ENCODE results near the gene RASGEF1C. TPM values are rescaled to one million over a fixed set of nuclear protein-coding genes. Genes with fewer than 3 reads are reported as not detected.

RASGEF1C gene
- total and polyA plus RNA-seq, 2 of the 13 experiments (the other 11 are each of a cell fraction or from before 2014, with no cell fraction given): not detected

- TF ChIP-seq, protein P1, sequence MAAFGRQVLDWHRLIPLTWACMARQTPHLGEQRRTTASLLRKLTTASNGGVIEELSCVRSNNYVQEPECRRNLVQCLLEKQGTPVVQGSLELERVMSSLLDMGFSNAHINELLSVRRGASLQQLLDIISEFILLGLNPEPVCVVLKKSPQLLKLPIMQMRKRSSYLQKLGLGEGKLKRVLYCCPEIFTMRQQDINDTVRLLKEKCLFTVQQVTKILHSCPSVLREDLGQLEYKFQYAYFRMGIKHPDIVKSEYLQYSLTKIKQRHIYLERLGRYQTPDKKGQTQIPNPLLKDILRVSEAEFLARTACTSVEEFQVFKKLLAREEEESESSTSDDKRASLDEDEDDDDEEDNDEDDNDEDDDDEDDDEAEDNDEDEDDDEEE (CRISPR knock-in tag; IDR thresholded peaks at IDR 0.05): peak; percentile 93
- TF ChIP-seq ZNF530 (CRISPR knock-in tag; IDR thresholded peaks at IDR 0.05; ENCODE audit: low read depth): no peak; the same call in 1 of the 2 replicates
- TF ChIP-seq ERF (CRISPR knock-in tag; IDR thresholded peaks at IDR 0.05): peak; percentile 99
- TF ChIP-seq ZNF772 (CRISPR knock-in tag; IDR thresholded peaks at IDR 0.05): peak; percentile 91
- TF ChIP-seq ZNF570 (CRISPR knock-in tag; IDR thresholded peaks at IDR 0.05; ENCODE audit: borderline replicate concordance): peak; percentile 75; the same call in 1 of the 2 replicates
- TF ChIP-seq ZNF567 (CRISPR knock-in tag; IDR thresholded peaks at IDR 0.05; ENCODE audit: borderline replicate concordance): no peak; the same call in 1 of the 2 replicates
- no peak; a peak in 1 of 4 replicates for TF ChIP-seq REST (IDR thresholded peaks at IDR 0.05; ENCODE audit: borderline replicate concordance in 1 of 2, low read depth in 1 of 2, low read length in 2 of 2)
- TF ChIP-seq IKZF5 (CRISPR knock-in tag; IDR thresholded peaks at IDR 0.05): peak; percentile 94
- peak; percentile 64; the same call in 1 of the 2 replicates for TF ChIP-seq KMT2A (CRISPR knock-in tag; IDR thresholded peaks at IDR 0.05)
- peak; percentile 71; the same call in 1 of the 2 replicates for TF ChIP-seq PRDM15 (CRISPR knock-in tag; IDR thresholded peaks at IDR 0.05)
- peak; percentile 86 for TF ChIP-seq E2F1 (CRISPR knock-in tag; IDR thresholded peaks at IDR 0.05)
- TF ChIP-seq, protein P2, sequence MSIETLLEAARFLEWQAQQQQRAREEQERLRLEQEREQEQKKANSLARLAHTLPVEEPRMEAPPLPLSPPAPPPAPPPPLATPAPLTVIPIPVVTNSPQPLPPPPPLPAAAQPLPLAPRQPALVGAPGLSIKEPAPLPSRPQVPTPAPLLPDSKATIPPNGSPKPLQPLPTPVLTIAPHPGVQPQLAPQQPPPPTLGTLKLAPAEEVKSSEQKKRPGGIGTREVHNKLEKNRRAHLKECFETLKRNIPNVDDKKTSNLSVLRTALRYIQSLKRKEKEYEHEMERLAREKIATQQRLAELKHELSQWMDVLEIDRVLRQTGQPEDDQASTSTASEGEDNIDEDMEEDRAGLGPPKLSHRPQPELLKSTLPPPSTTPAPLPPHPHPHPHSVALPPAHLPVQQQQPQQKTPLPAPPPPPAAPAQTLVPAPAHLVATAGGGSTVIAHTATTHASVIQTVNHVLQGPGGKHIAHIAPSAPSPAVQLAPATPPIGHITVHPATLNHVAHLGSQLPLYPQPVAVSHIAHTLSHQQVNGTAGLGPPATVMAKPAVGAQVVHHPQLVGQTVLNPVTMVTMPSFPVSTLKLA (IDR thresholded peaks at IDR 0.05): 0 out of 2 replicates have a peak, but pooled peaks have one; percentile 12
- TF ChIP-seq, protein P3, sequence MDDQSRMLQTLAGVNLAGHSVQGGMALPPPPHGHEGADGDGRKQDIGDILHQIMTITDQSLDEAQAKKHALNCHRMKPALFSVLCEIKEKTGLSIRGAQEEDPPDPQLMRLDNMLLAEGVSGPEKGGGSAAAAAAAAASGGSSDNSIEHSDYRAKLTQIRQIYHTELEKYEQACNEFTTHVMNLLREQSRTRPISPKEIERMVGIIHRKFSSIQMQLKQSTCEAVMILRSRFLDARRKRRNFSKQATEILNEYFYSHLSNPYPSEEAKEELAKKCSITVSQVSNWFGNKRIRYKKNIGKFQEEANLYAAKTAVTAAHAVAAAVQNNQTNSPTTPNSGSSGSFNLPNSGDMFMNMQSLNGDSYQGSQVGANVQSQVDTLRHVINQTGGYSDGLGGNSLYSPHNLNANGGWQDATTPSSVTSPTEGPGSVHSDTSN (CRISPR knock-in tag; IDR thresholded peaks at IDR 0.05; ENCODE audit: borderline replicate concordance): peak; percentile 95
These were observed 137.3 kb downstream of the RASGEF1C start, which contains the start of gene RNF130 (continued) for GRCh38 chr5:180071531-180072255.
